SHP77 (cell line): Measurements from ENCODE around the gene ARHGAP1.

ENCODE experiments used
- DNase-seq, 2 experiments: peaks; one replicate each; lab custom pipeline; 2025; lab: John Stamatoyannopoulos, UW

ARHGAP1 gene

DNA sequence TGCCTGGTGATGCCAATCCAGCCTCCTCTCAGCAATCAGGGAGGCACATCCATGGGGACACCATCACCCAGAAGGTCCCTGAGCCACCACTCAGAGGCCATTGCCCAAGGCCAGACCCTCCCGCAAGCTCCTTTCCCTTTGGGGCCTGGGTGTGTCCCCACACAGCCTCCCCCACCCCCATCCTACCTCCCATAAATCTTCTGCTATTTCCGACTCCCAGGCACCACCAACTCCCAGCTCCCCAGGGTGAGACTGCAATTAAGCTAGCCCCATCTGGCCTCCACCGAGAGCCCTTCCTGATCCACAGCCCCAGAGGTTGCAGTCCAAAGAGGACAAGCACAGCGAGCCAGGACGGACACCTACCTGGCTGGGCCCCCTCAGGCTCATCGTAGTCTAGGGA lies 6.3 kb downstream of the ARHGAP1 start:
- no peak for DNase-seq

DNA sequence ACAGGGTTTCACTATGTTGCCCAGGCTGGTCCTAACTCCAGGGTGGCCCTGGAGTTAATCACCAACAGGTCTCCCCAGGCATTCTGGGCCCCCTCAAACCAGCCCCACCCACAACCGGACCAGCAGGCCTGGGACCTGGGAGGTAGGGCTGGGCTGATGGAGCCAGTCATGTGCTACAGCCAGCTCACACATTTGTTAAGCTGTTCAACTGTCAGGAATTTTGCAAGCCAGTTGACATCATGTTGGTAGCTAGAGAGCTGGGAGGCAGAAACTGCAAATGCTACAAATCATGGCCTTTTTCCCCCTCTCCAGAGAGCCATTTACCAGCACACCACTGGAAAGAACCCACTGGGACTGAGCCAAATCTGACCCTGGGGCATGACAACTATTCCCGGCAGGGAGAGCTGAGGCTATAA lies 6.8 kb downstream of the ARHGAP1 start:
- no peak for DNase-seq

DNA sequence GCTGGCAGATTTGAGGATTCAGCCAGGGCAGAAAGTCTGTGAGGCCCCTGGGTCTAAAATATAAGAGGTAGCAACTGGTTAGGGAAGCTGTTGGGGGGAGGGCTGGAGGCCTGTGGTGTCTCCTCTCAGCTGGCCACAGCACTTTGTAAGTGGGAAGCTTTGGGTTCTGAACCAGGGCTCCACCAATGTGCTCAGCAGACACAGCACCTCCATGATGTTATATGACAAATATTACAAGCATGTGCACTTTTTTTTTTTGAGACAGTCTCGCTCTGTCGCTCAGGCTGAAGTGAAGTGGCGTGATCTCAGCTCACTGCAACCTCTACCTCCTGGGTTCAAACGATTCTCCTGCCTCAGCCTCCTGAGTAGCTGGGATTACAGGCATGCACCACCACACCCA lies 8.0 kb downstream of the ARHGAP1 start:
- DNase-seq = no peak

DNA sequence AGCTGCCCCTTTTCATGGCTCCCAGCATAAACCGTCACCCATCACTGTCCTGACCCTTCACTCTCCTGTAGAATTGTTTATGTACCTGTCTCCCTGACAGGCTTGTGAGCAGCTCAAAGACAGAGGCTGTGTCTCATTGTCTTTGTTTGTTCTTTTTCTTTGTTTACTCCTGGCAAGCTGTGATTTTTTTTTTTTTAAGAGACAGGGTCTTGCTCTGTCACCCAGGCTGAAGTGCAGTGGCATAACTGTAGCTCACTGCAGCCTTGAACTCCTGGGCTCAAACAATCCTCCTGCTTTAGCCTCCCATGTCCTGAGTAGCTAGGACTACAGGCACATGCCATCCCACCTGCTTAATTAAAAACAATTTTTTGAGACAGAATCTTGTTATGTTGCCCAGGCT lies 9.7 kb downstream of the ARHGAP1 start:
- no peak for DNase-seq

DNA sequence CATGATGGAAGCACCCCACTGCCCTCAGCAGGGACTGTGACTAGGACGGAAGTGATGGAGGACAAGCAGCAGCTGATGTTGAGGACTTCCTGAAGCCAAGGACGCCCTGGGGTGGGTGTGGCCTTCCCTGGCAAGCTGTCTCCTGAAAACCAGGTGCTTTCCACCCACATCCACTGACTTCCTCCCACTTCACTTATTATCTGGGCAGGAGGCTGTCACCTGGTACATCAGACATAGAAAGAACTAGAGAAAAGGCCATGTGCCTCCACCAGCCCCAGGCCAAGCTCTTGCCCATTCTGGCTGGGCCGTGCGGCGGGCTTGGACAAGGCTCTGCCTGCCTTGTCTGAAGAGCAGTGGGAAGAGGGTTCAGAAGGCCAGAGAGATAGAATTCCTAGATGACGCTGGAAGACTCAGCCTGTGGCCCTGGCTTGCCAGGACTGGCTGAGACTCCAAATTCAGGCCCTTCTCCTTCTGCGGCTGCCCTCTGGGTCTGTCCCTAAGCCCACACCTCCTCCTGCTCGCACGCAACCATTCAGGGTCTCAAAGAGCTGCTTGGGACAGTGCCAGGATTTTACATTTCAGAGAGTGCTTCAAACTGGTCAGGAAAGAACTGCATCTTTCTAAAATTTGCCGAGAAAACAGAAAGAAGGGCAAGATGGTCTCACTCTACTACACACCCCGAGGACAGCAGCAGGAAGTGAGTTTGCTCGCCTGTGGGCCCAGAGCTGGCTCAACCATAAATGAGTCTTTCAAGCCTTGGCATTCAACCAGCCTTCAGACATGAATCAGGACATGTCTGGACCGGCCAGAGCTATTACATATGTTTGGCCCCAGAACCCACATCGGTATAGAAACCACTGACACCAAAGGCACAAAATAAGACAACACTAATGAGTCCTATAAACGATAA lies 13.3 kb downstream of the ARHGAP1 start:
- peak in 1 of 2 experiments; percentile 43 for DNase-seq

DNA sequence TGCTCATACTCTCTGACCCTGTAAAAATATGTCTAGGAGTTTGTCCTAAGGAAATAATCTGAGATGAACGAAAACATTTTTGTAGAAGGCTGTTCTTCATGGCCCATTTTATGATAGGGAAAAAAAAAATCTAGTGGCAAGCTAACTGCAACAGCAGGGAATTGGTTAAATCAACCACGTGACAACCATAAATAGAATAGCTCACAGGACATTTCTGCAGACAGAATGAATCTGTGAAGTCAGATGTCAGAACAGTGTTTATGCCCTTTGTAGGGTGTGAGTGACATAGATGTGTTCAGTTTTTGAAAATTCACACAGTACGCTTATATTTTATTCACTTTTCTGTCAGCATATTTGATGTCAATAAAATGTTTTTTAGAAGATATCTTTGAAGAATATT lies 16.1 kb downstream of the ARHGAP1 start:
- no peak for DNase-seq

DNA sequence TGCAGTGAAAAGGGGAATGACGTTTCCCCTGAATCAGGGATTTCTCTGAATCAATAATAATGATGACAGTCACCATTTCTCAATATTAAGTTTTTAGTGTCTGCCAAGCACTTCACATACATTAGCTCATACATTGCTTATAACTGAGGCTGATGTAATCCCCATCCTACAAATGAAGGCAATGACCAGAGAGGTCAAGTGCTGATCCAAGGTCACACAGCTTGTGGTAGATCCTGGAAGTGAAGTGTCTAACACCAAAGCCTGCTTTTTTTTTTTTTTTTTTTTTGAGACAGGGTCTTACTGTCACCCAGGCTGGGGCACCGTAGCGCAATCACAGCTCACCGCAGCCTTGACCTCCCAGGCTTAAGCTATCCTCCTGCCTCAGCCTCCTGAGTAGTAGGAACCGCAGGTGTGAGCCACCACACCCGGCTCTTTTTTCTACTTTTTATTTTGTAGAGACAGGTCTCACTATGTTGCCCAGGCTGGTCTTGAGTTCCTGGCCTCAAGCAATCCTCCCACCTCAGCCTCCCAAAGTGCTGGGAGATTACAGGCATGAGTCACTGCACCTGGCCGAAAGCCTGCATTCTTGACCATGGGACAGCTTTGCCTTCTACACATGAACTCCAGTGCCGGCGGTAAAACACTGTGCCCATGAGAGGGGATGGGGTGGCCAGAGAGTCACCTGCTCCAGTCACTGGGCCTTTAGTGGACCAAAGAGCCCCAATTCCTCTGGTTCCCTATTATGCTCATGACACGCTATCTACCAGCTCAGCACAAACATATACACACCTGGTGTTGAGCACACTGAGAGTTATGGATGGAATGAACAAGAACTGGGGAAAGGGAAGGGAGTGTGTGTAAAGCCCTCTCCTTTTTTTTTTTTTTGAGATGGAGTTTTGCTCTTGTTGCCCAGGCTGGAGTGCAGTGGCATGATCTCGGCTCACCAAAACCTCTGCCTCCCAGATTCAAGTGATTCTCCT lies 17.4 kb downstream of the ARHGAP1 start:
- no peak for DNase-seq

DNA sequence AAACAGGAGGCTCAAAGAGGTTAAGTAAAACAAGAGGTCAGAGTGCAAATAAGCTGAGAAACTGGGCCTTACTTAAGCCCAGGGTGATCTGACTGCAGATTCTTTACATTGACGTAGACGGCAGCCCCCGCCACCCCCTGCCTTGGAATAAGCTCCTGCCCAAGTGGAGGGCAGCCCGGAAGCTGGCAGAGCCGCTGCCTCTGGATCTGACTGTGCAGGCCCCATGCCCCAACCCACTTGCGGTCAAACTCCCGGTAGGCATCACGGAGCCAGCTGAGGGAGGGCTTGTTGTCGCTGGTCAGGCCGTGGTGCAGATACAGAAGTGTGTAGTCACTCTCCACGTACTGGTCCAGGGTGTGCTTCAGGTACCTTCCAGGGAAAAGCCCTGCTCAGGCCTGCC lies 18.6 kb downstream of the ARHGAP1 start:
- no peak for DNase-seq

DNA sequence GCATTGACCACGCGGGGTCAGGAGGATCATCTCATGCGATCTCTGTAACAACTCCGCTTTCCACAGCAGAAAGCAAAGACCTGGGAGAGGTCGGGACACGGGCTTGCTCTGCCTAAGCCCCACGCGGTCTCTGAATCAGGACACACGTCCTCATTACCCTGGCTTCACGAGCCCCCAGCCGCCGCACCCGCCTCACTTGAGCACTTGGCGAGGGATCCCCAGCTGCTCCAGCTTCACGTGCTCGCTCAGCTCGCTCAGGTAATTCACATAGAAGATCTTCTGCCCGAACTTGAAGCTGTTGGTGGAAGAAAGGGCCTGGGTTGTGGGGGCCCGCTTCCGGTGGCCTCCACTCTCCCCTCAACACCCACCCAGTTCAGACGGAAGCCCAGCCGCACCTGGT lies 19.6 kb downstream of the ARHGAP1 start:
- no peak for DNase-seq

DNA sequence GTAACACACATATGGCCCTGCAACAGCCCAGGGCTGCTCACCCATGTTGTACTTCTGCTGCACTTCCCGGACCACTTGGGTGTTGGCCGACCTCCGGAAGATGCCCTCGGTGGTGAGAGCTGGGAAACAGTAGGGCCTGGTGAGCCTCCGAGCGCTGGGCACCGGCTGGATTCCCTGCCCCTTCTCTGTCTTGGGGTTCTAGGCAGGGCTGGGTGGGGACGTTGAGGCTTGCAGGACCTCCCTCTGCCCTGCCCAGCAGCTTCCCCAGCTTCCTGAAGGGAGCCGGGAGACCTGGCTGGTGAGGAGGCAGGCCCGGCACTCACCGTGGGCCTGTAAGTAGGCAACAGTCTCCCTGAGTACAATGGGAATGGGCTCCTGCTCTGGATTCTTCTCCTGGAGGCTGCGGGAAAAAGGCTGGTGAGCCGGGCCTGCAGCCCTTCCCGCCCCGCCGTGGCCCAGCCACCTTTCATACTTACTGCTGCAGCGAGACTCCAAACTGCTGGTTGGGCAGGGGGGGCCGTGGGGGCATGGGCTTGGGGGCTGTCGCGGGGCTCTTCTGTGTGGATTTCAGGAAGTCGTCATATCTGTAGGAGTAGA lies 20.2 kb downstream of the ARHGAP1 start:
- DNase-seq = no peak

DNA sequence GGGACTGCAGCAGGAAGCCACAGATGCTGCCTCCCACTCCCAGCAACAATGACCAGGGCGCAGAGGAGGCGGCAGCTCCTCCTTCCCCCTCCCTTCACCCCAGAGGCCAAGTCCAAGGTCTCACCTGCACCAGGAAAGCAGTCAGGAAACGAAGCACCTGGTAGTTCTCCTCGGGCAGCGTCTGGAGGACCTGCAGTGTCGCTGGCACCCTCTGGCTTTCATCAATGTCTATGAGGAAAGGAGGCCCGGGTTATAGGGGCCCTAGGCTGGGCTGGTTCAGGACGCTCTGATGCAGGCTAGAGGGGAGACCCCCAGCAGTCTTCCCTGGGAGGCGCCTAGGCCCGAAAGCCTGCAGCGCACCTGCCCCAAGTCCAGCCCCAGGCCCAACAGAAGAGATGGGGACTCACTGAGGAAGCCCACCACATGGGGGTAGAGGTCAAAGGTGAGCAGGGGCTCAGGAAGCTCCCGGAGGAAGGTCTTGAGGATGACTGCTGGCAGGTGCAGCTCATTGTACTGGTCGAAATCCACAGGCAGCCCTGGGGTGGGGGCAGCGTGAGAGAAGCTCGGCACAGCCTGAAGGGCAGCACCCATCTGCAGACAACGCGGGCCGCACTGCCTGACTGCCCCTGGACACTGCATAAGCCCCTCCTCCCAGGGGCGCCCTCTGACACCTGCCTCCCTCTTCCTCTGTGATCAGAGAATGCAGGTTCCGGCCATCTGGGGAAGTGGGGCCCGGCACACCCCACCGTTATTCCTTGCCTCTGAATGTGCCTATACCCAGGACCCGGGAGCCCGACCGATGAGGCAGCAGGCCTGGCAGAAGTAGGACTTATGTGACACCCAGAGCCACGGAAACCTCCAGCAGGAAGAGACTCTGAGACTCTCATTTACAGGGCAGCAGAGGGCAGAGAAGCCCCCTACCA lies 20.9 kb downstream of the ARHGAP1 start:
- no peak for DNase-seq

DNA sequence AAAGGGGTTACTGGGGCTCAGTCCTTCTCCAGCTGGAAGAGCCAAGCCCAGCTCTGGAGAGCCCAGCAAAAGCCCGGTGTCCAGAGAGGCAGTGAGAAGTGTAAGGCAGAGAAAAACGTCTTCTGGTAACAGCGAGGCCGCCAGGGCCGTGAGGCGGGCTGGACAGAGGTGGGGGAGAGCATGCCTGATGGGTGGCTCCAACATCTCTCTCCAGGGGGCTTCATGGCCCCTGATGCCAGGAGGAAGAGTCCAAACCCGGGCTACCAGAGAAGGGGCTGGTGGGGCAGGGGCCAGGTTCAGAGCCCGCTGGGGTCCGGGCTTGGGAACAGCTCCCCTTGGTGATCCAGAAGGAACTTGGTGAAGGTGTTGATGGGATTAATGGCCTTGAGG lies 21.7 kb downstream of the ARHGAP1 start:
- no peak for DNase-seq

DNA sequence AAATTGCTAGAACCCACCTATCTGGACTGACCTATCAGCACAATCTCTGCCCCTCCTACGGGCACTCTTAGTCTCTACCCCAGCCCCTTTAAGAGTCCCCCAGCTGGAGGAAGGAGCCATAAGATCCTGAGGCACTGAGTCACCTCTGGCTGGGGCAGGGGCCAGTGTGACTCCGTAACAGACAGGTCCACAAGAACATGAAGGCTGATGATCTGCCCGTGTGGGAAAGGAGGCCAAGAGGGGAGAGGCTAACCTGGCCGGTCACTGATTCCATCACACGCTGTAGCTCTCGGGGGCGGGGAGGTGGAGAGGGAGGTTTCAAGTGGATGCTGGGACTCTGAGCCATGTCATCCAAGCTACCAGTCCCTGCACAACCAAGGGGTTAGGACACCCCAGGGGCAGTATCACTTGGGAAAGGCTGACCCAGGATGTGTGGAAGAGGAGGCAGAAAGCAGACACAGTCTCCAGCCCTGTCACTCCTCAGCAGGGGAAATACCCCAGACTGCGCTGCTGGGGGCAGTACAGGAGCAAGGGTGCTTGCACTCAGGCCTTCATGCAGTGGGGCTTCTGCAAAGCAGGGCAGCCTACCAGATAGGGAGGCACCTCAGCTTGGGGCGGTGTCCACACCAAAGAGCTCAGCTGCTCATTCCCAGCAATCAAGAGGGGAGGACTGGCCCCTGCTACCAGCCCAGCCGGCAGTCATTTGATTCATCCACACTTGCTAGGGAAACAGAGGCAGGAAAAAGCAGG lies 22.3 kb downstream of the ARHGAP1 start:
- DNase-seq = no peak

DNA sequence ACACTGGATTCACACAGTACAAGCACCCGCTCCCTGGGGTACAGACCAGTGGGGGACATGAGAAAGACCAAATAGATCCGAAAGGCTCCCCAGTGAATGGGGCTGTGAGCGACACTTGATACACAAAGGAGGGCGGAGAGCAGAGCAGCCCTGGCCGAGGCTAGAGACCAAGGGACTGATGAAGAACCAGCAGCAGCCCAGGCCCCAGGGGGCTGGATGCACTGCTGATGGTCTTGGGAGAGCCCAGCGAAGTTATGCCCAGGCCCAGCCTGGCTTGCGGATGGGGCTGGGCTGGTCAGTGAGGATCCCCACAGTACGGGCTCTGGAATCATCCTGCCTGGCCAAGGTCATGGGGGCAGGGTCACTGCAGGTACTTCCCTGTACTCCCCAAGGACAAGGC lies 23.2 kb downstream of the ARHGAP1 start:
- no peak for DNase-seq

DNA sequence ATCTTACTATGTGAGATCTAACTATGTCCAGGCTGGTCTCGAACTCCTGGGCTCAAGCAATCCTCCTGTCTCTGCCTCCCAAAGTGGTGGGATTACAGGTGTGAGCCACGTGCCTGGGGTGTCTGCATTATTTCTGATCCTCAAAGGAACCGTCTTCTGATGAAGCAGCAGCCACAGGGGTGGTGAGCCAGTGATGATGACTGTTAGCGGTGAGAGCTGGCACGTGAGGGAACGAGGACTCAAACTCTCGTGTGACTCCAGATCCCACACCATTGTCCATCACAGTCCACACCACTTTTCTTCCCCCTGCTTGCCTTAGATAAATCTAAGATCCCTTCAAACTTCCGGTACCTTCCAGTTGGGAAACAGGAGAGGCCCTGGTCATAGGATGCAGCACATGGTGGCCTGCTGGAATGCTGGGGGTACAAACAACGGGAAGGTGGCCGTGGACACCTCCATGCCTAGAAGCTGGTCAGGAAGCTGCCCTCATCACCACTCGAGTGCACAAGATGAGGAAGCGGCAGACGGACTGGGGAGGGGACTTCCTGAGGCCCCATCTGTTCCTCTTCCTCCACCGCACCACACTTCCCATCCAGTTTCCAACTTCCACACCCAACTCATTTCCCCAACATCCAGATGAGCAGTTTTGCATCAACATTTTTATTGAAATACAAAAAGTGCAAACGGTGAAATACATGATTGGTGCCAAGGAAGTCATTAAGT lies 23.8 kb downstream of the ARHGAP1 start:
- DNase-seq = no peak

DNA sequence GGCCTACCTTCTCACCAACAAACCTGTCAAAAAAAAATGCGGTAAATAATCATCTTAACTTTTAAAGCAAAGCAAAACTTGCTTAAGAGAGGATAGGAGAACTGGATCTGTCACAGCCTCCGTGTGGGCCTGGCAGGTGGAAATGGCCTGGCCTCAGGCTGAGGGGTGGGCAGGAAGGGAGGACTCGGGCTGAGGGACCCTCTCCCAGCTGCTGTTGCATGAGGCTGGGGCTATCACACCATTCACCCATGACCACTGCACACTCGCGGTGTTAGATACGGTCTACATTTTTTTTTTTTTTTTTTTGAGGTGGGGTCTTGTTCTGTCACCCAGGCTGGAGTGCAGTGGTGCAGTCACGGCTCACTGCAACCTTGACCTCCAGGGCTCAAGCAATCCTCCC lies 24.5 kb downstream of the ARHGAP1 start:
- DNase-seq = no peak

DNA sequence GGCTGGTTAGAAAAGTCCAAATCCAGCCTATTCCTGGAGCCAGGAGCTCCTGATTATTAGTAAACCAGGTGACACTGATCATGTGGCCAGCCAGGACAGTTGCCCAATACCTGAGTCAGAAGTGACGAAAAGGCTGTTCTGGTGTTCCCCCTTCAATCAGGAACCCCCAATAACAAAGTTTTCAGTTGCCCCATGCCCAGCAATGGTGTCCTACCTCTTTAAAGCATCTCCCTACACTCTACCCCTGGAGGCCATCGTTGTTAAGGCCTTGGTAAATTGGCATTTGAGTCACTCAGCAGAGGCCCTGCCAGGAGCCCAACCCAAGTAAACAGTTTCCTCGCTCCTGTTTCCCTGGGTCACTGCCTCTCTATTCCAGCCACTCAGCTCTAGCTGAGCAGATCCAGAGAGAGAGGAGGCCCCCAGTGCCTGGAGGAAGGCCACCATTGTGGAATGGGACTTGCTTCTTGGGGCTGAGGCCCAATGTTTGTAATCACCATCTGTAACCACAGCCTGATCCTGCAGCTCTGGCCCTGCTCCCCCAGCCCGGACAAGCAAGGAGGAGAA lies 25.0 kb downstream of the ARHGAP1 start:
- DNase-seq = no peak

DNA sequence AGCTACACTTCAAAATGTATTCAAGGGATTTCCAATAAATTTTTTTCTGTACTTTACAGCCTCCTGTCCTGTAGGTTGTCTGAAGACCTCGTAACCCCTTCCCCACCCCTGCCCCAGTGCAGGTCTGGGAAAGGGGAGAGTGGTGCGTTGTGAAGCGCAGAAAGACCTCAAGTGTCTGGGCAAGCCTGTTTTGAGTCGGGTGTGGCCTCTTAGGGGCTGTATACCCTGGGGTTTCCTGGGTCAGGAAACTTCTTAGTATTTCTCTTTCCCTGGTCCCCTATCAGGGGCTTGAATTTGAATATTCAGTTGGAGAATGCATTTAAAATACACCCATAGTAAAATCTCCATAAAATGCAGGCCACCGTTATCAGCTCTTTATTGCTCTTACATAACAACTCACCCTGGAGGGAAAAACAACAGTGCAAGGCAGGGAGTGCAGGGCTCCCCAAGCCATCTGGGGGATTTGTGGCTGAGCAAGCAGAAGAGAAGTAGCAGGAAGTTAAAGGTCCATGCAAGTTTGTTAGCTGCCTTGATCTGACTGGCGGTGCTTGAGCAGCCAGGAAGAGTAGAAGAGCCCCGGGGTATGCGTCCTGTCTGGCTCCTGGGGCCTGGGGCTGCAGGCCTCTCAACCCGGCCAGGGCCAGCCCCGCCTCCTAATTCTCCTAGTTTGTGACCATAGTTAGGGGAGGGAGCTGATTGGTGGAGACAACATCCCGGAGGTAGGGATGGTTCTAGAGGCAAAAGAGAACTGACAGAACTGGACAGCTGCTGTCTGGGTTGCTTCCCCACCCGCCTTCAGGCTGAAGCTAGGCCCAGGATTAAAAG lies 25.7 kb downstream of the ARHGAP1 start:
- DNase-seq = no peak
